Activated T-cell treated with anti-CD3 and anti-CD28 coated beads for 1 hour (primary cell): Measurements from ENCODE around the gene SLC39A5.
"Not testable (repeated sequence)": the region's sequence is repeated elsewhere in the genome, so short reads cannot be mapped to it uniquely, and the experiment has no call there.

Experiments used
- DNase-seq: peaks from one replicate; pipeline ENCODE4 v3.0.0-alpha.2; 2020; ENCODE audit warnings: low read depth

The SLC39A5 gene

GRCh38 chr12:56280849-56281248 is 51.0 kb downstream of the SLC39A5 start:
- DNase-seq, result no peak

GRCh38 chr12:56282030-56282429 is 52.2 kb downstream of the SLC39A5 start:
- DNase-seq, result no peak

- DNase-seq, result no peak
Measured at GRCh38 chr12:56282579-56282978, 52.7 kb downstream of the SLC39A5 start.

GRCh38 chr12:56284263-56284662 is 54.4 kb downstream of the SLC39A5 start:
- DNase-seq, result not testable (repeated sequence)

GRCh38 chr12:56286044-56286830 is 56.4 kb downstream of the SLC39A5 start:
- DNase-seq, result no peak
